Activated CD4-positive, alpha-beta T cell treated with anti-CD3 and anti-CD28 coated beads, Interleukin-2, amount 50 U/mL, for 48 hours (primary cell): ENCODE measurements around the gene SAYSD1.

Experiments
- DNase-seq, 2 experiments: peaks; one replicate each; pipeline ENCODE4 v3.0.0-alpha.2; 2020

SAYSD1 gene

GRCh38 chr6:39056191-39056590 is 58.8 kb downstream of the SAYSD1 start:
- DNase-seq = no peak

- no peak for DNase-seq
These were observed 59.3 kb downstream of the SAYSD1 start for GRCh38 chr6:39055661-39056060.

- no peak for DNase-seq
These were observed 60.3 kb downstream of the SAYSD1 start for GRCh38 chr6:39054577-39055142.
